HFFc6 (cell line): ENCODE results near the gene SERPINC1. TPM values are rescaled to one million over a fixed set of nuclear protein-coding genes. Genes with fewer than 3 reads are reported as not detected.
"Not testable (repeated sequence)": the region's sequence is repeated elsewhere in the genome, so short reads cannot be mapped to it uniquely, and the experiment has no call there.

Experiments used
- DNase-seq: peaks from one replicate; pipeline ENCODE4 v3.0.0-alpha.2; 2018
- H3K27ac Mint-ChIP-seq: 2 replicates; pipeline ENCODE4 v1.8.0; 2020; ENCODE audit warnings: mild to moderate bottlenecking, mixed read lengths
- H3K27me3 Mint-ChIP-seq: 2 replicates; pipeline ENCODE4 v1.8.0; 2021; ENCODE audit warnings: mild to moderate bottlenecking, moderate library complexity, mixed read lengths; ENCODE audit not compliant: insufficient read depth
- H3K36me3 Mint-ChIP-seq: 2 replicates; pipeline ENCODE4 v1.8.0; 2021; ENCODE audit warnings: low read depth, mixed read lengths
- H3K4me1 Mint-ChIP-seq: 2 replicates; pipeline ENCODE4 v1.8.0; 2020; ENCODE audit warnings: low read depth, mixed read lengths
- H3K4me3 Mint-ChIP-seq: 2 replicates; pipeline ENCODE4 v1.8.0; 2020; ENCODE audit warnings: mild to moderate bottlenecking, moderate library complexity, mixed read lengths
- H3K9me3 Mint-ChIP-seq: 2 replicates; pipeline ENCODE4 v1.8.0; 2020; ENCODE audit warnings: mild to moderate bottlenecking, mixed read lengths
- CTCF ChIP-seq: fragments of 200-600 bp; sonication (generic); IDR thresholded peaks from 2 replicates; pipeline ENCODE4 v1.5.0; 2021; ENCODE audit warnings: antibody characterized with exemption, mild to moderate bottlenecking
- total RNA-seq, 6 experiments: library from RNA; stranded (reverse); fragmentation: NEBNext Ultra II Directional; extraction: Animal tissue kit (Norgen Biotek cat#: 25700); gene quantifications; 2 replicates in 1 of 6; 3 replicates in 5 of 6; pipeline ENCODE4 v1.2.3, GENCODE V29; 2021

SERPINC1 gene
- total RNA-seq, 6 experiments from 2014 or later: 0.12 to 0.39 (median 0.29) TPM; not detected in 1

DNA sequence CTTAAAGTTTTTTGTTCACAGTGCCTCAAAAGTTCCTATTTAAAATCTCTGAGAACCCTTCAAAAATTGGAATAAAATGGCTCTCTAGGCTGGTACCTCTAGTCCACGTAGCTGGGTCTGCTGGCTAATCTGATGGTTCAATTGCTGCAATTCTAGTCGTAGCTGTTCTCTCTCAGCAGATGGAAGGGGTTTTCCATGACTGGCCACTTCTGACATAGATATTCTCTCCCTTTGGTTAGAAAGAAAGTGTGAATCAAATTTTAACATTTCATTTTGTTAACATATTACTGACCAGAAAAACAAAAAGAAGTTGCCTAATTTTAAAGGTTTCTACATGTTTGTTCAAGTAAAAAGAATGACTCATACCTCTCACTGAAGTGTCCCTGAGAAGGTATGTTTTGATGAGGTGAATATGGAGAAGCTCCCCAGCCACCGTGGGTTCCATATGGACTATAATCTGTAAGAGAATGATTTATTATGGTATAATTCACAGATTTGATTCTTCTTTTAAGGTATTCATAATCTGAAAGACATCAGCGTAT lies 29.3 kb upstream of the SERPINC1 start:
- TF ChIP-seq CTCF: no peak
- Mint-ChIP-seq H3K36me3 (peaks cover 15% of the 10 kb centered on the region), H3K4me3 (no peak overlapping the region), H3K27ac (0 out of 2 replicates have a peak overlapping the region, but pooled peaks have one; percentile 18), H3K27me3 (no peaks in the 10 kb centered on the region), H3K4me1 (peaks cover 9% of the 10 kb centered on the region; the same call in 1 of the 2 replicates), H3K9me3 (no peaks in the 10 kb centered on the region)
- DNase-seq: no peak

- no peaks in the 10 kb centered on the region for H3K27me3 Mint-ChIP-seq
Observed at GRCh38 chr1:173937062-173937461, 19.9 kb upstream of the SERPINC1 start.

DNA sequence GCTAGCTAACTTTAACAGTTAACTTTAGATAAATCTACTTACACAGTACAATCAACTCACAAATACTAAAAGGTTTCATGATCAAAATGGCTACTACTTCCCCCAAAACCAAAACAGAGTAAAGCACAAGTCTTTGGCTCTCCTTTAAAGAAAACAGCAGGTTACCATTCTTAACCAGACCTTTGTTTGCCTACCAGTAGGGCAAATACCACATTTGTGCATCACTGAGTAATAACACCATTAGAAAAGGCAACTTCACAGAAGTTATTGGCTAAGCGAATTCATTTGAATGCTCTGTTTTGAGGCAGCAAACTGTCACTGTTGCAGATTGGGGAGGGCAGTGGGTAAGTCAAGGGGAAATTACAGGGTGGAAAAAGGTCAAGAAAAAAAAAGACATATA lies 17.3 kb upstream of the SERPINC1 start:
- H3K4me3 Mint-ChIP-seq: no peak overlapping the region
- no peak overlapping the region for H3K27ac Mint-ChIP-seq
- DNase-seq: no peak

More at GRCh38 chr1:173937062-173937461, 19.9 kb upstream of the SERPINC1 start:
- H3K27ac Mint-ChIP-seq: no peak overlapping the region
- H3K4me3 Mint-ChIP-seq: no peak overlapping the region
- DNase-seq: no peak
- H3K4me1 Mint-ChIP-seq: no peaks in the 10 kb centered on the region
- H3K36me3 Mint-ChIP-seq: peaks cover 19% of the 10 kb centered on the region
- no peak for TF ChIP-seq CTCF
- H3K9me3 Mint-ChIP-seq: no peaks in the 10 kb centered on the region

GRCh38 chr1:173930541-173930940 lies 13.4 kb upstream of the SERPINC1 start:
- H3K27ac Mint-ChIP-seq, H3K4me3 Mint-ChIP-seq, DNase-seq, H3K9me3 Mint-ChIP-seq, H3K4me1 Mint-ChIP-seq, H3K36me3 Mint-ChIP-seq, H3K27me3 Mint-ChIP-seq: not testable (repeated sequence)

More for the DNA sequence above, 17.3 kb upstream of the SERPINC1 start:
- H3K4me1 Mint-ChIP-seq: no peaks in the 10 kb centered on the region
- no peaks in the 10 kb centered on the region for H3K9me3 Mint-ChIP-seq
- H3K36me3 Mint-ChIP-seq: peaks cover 19% of the 10 kb centered on the region
- no peaks in the 10 kb centered on the region for H3K27me3 Mint-ChIP-seq
- no peak for TF ChIP-seq CTCF

DNA sequence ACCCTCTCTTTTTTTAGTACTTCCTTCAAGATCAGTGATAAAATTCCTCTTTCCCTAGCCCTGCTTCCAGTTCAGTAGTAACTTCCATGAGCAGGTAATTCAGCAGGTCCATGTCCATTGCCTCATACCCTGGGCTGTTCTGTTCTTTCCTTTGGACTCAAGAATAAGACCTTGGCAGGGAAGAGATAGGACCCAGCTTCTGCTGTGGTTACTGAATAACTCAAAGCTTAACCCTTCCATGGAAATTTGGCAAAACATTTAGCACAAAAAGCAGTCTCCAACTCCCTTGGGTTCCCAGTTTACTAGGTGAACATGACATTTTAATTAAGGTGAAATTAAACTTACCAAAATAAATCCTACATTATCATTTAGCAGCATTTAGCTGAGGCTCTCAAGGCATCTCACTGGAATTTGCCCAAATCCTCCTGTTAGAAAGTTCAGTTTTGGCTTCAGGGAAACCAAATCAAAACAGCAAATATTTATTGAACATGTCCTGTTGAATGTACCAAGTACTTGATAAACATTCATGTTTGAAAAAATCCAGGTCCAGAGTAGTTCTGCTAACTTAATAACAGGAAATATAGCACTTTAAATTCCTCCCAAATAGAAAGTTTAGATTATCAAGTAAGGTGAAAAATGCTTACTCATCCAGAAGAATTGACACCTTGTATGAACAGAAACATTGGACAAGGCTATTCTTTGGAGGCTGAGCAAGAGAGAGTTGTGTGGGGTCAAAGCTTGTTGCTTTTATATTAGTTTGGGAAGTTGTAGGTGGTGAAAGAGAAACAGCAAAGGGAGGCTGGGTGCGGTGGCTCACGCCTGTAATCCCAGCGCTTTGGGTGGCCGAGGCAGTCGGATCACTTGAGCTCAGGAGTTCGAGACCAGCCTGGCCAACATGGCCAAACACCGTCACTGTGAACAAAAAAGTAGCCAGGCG lies 8.4 kb upstream of the SERPINC1 start:
- Mint-ChIP-seq H3K9me3 (no peaks in the 10 kb centered on the region), H3K4me3 (no peak overlapping the region), H3K4me1 (no peaks in the 10 kb centered on the region), H3K27me3 (peaks cover 2% of the 10 kb centered on the region; the same call in 1 of the 2 replicates), H3K36me3 (no peaks in the 10 kb centered on the region; the same call in 1 of the 2 replicates), H3K27ac (no peak overlapping the region)
- no peak for TF ChIP-seq CTCF
- DNase-seq: no peak

DNA sequence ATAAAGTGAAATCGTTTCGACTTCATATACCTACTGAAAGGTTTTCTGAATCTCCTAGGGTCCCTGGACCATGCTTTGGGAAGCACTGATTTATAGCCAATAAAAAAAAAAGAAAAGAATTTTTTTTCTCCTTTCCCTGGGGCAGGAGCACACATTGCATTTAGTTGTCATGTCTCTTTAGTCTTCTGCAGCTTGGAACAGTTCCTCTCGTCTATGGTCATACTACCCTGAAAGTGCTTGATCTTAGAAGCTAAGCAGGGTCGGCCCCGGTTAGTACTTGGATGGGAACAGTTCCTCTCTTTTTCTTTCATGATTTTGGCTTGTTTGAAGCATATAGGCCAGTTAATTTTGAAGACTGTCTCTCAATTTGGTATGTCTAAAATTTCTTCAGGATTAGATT lies 3.7 kb upstream of the SERPINC1 start:
- no peaks in the 10 kb centered on the region for H3K4me1 Mint-ChIP-seq
- H3K4me3 Mint-ChIP-seq: no peak overlapping the region
- H3K9me3 Mint-ChIP-seq: no peaks in the 10 kb centered on the region
- H3K27me3 Mint-ChIP-seq: no peaks in the 10 kb centered on the region; the same call in 1 of the 2 replicates
- DNase-seq: no peak
- TF ChIP-seq CTCF: no peak
- no peaks in the 10 kb centered on the region for H3K36me3 Mint-ChIP-seq
- H3K27ac Mint-ChIP-seq: no peak overlapping the region
